HG03108 (cell line): ENCODE measurements around the gene CCDC18.
"Not testable (repeated sequence)": the region's sequence is repeated elsewhere in the genome, so short reads cannot be mapped to it uniquely, and the experiment has no call there.

ENCODE experiments used
- ATAC-seq: cut with Tn5 transposase; IDR thresholded peaks from one replicate; pipeline ENCODE4 v1.9.1; 2021; ENCODE audit warnings: moderate library complexity; ENCODE audit not compliant: unreplicated experiment

Gene CCDC18

GRCh38 chr1:93170141-93170678, 10.3 kb upstream of the CCDC18 start:
- not testable (repeated sequence) for ATAC-seq

GRCh38 chr1:93171549-93172034, 8.9 kb upstream of the CCDC18 start:
- ATAC-seq, result no peak

GRCh38 chr1:93172778-93173177, 7.7 kb upstream of the CCDC18 start:
- ATAC-seq, result no peak

GRCh38 chr1:93174638-93175037, 5.9 kb upstream of the CCDC18 start:
- ATAC-seq, result not testable (repeated sequence)

GRCh38 chr1:93177991-93178390, 2.5 kb upstream of the CCDC18 start:
- no peak for ATAC-seq

- ATAC-seq, result no peak
Measured at GRCh38 chr1:93178418-93178817, 2.1 kb upstream of the CCDC18 start.

- peak; percentile 88 for ATAC-seq
Measured at GRCh38 chr1:93179886-93180722, 420 bp upstream of the CCDC18 start, which contains the start of gene TMED5. Gene TMED5 (minus strand): TSS chr1:93180413. CDS start chr1:93180242, 171 bp downstream.

DNA sequence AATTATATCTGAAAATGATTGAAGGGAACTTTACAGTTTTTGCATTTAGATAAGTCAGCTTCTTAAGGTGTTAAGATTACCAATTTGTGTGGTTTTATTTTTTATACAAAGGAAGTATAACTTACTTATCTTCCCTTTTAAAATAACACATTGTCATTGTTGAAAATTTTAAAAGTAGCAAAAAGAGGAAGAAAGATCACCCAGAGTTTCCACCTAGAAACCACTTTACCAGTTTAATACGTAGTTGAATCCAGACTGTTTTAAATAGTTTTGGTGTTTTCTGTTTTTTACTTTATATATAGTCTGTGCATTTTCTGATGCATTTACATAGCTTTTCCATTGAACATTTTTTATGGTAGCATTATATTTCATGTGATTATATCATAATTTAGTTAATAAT, 6.1 kb downstream of the CCDC18 start:
- ATAC-seq, result no peak

GRCh38 chr1:93190432-93190831, 9.9 kb downstream of the CCDC18 start:
- no peak for ATAC-seq

DNA sequence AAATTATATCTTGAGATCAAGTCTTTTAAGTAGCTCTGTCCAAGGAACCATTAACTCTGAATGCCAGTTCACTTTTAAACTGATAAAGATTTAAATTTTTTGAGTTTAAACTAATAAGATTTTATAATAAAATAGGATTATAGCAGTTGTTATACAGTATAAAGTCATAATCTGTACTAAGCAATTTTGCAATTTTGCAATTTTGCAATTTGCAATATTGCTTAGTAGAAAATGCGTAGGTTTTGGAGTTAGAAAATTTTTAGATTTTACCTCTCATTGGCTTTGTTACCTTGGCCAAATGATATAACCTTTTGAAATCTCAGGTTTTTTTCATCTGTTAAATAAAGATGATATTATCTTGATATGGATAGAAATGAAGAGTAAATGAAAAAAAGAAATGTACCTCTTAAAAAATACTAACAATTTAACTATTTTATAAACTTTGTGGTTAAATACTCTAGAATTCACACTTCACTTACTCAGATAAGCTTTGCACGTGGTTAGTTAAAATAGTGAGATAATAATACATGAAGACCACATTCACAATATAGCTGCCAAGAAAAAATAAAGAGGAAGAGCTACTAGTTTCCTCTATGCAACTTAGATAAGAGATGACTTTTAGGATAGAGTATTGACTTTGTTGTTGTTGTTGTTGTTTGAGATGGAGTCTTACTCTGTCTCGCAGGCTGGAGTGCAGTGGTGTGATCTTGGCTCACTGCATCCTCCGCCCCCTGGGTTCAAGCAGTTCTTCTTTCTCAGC, 13.9 kb downstream of the CCDC18 start:
- ATAC-seq, result no peak

GRCh38 chr1:93196591-93196990, 16.1 kb downstream of the CCDC18 start:
- no peak for ATAC-seq

DNA sequence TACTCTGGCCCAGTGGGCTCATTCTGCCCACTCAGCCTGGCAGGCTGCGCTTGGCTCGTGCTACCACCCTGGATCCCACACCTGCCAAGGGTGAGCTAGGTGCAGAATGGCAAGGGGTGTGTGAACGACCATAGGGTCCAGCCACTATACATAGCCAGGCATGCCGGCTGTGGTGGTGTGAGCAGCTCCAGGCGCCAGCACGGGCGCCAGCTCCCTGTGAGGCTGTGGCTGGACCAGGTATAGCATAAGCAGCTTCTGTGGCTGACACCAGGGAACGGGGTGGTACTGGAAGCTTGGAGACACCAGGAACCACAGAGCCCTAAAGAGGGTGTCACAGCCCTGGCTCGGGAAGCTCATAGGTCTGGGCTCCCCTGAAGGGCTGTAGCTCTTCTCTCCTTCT, 18.6 kb downstream of the CCDC18 start:
- ATAC-seq, result no peak

DNA sequence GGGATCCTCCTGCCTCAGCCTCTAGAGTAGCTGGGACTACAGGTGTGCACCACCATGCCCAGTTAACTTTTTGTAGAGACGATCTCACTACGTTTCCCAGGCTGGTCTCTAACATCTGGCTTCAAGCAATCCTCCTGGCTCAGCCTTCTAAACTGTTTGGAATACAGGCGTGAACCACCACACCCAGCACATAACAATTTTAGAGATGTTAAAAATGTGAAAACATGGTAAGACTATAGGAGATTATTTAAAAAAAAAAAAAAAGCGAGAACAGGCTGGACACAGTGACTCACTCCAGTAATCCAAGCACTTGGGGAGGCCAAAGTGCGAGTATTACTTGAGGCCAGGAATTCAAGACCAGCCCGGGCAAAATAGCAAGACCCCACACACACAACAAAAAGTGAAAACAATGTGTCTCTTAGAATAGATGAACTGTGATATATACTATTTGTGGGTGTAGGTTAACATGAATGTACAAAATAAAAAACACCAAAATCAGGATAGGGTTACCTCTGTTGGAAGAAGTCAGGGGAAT, 19.6 kb downstream of the CCDC18 start:
- ATAC-seq, result no peak

DNA sequence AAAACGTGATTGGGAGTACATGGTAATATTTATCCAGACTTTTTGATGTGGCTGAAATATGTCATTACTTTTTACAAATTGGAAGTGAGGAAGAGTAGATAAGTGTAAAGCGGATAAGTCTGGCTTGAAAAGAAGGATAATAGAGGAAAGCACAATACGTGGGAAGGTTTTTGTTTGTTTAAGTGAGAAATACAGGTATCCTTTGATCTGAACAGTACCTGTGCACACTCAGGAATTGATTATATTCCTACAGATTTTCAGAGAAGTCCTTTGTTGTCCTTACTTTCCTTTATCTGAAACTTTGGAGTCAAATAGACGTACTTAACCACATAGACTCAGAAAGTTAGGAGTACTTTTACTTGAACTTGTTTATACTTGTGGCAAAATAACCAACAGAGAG, 20.2 kb downstream of the CCDC18 start:
- ATAC-seq, result no peak

DNA sequence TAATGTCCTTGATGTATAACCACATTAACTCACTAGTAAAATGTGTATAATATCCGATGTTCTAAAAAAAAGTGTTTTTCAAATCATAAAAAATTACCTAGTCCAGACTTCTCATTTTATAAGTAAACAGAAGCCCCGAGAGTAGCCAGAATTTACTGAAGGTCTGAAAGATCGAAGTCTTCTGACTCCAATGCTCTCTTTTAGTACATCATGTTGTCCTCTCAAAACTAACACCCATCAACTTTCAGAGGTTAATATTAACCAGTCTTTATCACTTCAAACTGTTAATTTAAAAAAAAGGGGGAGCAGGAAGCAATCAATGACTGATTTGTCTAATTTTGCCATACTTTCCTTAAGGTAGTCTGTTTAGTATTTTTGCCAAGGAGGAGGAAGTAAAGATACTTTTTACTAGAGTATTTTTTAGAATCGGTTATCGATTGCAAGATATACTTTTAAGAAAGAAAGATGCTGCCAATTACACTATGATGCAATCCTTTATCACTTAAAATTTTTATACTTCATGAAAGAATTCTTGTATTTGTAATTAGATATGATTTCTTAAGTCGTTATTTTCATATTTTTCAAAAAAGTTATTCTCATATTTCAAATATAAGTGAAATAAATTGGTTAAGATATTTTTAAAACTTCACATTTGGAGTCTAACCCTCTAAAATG, 25.5 kb downstream of the CCDC18 start:
- ATAC-seq, result no peak

GRCh38 chr1:93206567-93206954, 26.0 kb downstream of the CCDC18 start:
- ATAC-seq, result no peak

DNA sequence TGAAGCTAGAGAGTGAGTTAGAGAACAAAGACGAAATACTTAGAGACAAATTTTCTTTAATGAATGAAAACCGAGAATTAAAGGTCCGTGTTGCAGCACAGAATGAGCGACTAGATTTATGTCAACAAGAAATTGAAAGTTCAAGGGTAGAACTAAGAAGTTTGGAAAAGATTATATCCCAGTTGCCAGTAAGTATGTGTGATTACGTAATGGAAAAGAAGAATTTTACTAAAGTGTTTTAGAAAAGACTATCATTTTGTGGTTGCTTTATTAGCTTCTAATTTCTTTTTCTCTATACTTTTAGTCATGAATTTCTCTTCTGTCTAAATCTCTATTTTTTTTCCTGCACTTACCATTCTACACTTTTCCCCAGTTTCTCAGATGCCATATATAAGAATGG, 26.7 kb downstream of the CCDC18 start:
- no peak for ATAC-seq

GRCh38 chr1:93215322-93215721, 34.8 kb downstream of the CCDC18 start:
- ATAC-seq, result no peak

DNA sequence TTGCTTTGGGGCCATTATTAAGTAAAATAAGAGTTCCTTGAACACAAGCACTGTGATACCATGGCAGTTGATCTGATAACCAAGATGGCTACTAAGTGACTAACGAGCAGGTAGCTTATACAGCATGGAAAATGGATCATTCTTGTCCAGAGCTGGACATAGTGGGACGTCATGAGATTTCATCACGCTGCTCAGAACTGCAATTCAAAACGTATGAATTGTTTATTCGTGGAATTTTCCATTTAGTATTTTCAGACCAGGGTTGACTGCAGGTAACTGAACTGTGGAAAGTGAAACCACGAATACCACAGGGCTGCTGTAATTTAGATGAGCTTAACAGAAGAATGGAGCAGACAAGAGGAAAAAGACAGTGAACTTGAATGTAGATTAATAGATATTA, 38.9 kb downstream of the CCDC18 start:
- peak; percentile 74 for ATAC-seq

DNA sequence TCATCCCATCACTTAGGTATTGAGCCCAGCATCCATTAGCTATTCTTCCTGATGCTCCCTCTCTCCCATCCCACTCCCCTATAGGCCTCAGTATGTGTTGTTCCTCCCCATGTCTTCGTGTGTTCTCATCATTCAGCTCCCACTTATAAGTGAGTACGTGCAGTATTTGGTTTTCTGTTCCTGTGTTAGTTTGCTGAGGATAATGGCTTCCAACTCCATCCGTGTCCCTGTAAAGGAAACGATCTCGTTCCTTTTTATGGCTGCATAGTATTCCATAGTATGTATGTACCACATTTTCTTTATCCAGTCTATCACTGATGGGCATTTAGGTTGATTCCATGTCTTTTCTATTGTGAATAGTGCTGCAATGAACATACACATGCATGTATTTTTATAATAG, 40.2 kb downstream of the CCDC18 start:
- ATAC-seq, result not testable (repeated sequence)

DNA sequence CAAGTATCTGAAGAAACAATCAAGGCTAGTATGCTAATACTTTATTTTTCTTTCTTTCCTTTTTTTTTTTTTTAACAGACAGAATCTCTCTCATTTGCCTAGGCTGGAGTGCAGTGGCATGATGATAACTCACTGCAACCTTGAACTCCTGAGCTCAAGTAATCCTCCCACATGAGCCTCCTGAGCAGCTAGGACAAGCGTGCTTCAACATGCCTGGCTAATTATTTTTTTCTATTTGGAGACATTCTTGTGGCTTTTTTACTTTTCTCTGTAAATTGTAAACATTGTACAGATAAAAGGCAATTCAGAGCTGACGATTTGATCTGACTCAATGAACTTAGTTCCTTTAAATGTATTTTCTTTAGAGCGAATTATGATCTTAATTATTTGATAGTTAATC, 41.4 kb downstream of the CCDC18 start:
- ATAC-seq, result no peak
